OCI-LY3 (cell line): ENCODE results near the gene FMN1.

Experiments
- H2AFZ ChIP-seq: fragments of 200-600, 300-600 bp; shearing (Covaris generic); 2 replicates; pipeline ENCODE4 v1.6.0; 2014; ENCODE audit warnings: antibody characterized with exemption, low read depth, low read length
- H3K27ac ChIP-seq: fragments of 200-600, 300-600 bp; sonication (generic); 2 replicates; pipeline ENCODE4 v1.5.1; 2014; ENCODE audit warnings: mild to moderate bottlenecking, low read length, moderate library complexity, mixed read lengths
- H3K27me3 ChIP-seq: fragments of 200-600, 300-600 bp; sonication (generic); 2 replicates; pipeline ENCODE4 v1.6.1; 2014; ENCODE audit warnings: low read depth, low read length, mixed read lengths
- H3K36me3 ChIP-seq: fragments of 200-600, 300-600 bp; sonication (generic); replicated peaks from 2 replicates; pipeline ENCODE3; 2014; ENCODE audit warnings: low read depth, low read length, mixed read lengths
- H3K4me1 ChIP-seq: fragments of 300-600, 200-600 bp; sonication (generic); 2 replicates; pipeline ENCODE4 v1.6.1; 2014; ENCODE audit warnings: low read length, mixed read lengths
- H3K4me2 ChIP-seq: fragments of 200-600, 300-600 bp; sonication (generic); 2 replicates; pipeline ENCODE4 v1.6.1; 2014; ENCODE audit warnings: low read length, mixed read lengths
- H3K4me3 ChIP-seq: fragments of 300-600, 200-600 bp; sonication (generic); 2 replicates; pipeline ENCODE4 v1.5.1; 2014; ENCODE audit warnings: antibody characterized with exemption, mild to moderate bottlenecking, low read length, moderate library complexity
- H3K79me2 ChIP-seq: fragments of 300-600, 200-600 bp; shearing (Covaris generic); 2 replicates; pipeline ENCODE4 v1.6.1; 2014; ENCODE audit warnings: mild to moderate bottlenecking, low read length, mixed read lengths
- H3K9ac ChIP-seq: fragments of 300-600, 200-600 bp; shearing (Covaris generic); 2 replicates; pipeline ENCODE4 v1.6.0; 2014; ENCODE audit warnings: mild to moderate bottlenecking, low read length, moderate library complexity
- H3K9me3 ChIP-seq: fragments of 200-600, 300-600 bp; shearing (Covaris generic); 2 replicates; pipeline ENCODE4 v1.6.1; 2014; ENCODE audit warnings: low read length, mixed read lengths; ENCODE audit not compliant: insufficient read depth
- H4K20me1 ChIP-seq: fragments of 200-600, 300-600 bp; sonication (generic); 2 replicates; pipeline ENCODE4 v1.6.1; 2016; ENCODE audit warnings: low read length, mixed read lengths; ENCODE audit not compliant: insufficient read depth
- CTCF ChIP-seq: fragments of 200-600, 300-600 bp; sonication (generic); IDR thresholded peaks from 2 replicates; pipeline ENCODE4 v1.5.1; 2014; ENCODE audit warnings: antibody characterized with exemption, low read length, low read depth
- EZH2phosphoT487 ChIP-seq: fragments of 200-600 bp; shearing (Covaris generic); IDR thresholded peaks from 2 replicates; pipeline ENCODE4 v1.6.1; 2018; ENCODE audit warnings: antibody characterized with exemption, mixed run types, low read depth

Gene FMN1

GRCh38 chr15:32944431-32944830 lies 250.1 kb downstream of the FMN1 start:
- no peak overlapping the region for H3K4me2 ChIP-seq
- H3K4me1 ChIP-seq = no peaks in the 10 kb centered on the region
- no peaks in the 10 kb centered on the region for H4K20me1 ChIP-seq
- no peak overlapping the region for H3K9ac ChIP-seq
- H2AFZ ChIP-seq = no peak overlapping the region
- no peak overlapping the region for H3K27ac ChIP-seq
- H3K27me3 ChIP-seq = peaks cover 7% of the 10 kb centered on the region; the same call in 1 of the 2 replicates
- no peaks in the 10 kb centered on the region for H3K36me3 ChIP-seq
- TF ChIP-seq EZH2phosphoT487 (no peak), CTCF (no peak)
- H3K79me2 ChIP-seq = no peaks in the 10 kb centered on the region
- no peak overlapping the region for H3K4me3 ChIP-seq
- no peaks in the 10 kb centered on the region for H3K9me3 ChIP-seq

GRCh38 chr15:32943711-32944110 lies 250.8 kb downstream of the FMN1 start:
- H3K9me3 ChIP-seq = no peaks in the 10 kb centered on the region

GRCh38 chr15:32942401-32942841 lies 252.1 kb downstream of the FMN1 start:
- no peaks in the 10 kb centered on the region for H3K79me2 ChIP-seq
- no peaks in the 10 kb centered on the region for H3K36me3 ChIP-seq
- H4K20me1 ChIP-seq = no peaks in the 10 kb centered on the region
- no peak overlapping the region for H3K9ac ChIP-seq
- peaks cover 17% of the 10 kb centered on the region for H3K27me3 ChIP-seq
- no peak overlapping the region for H3K4me2 ChIP-seq
- no peak overlapping the region for H3K27ac ChIP-seq
- TF ChIP-seq CTCF (no peak), EZH2phosphoT487 (no peak)
- H2AFZ ChIP-seq = no peak overlapping the region
- H3K4me1 ChIP-seq = no peaks in the 10 kb centered on the region
- no peak overlapping the region for H3K4me3 ChIP-seq
- no peaks in the 10 kb centered on the region for H3K9me3 ChIP-seq

More at GRCh38 chr15:32943711-32944110, 250.8 kb downstream of the FMN1 start:
- no peaks in the 10 kb centered on the region for H3K4me1 ChIP-seq
- H3K9ac ChIP-seq = no peak overlapping the region
- no peak overlapping the region for H3K4me3 ChIP-seq
- peaks cover 9% of the 10 kb centered on the region for H3K27me3 ChIP-seq
- no peaks in the 10 kb centered on the region for H3K79me2 ChIP-seq
- no peak overlapping the region for H3K4me2 ChIP-seq
- H3K27ac ChIP-seq = no peak overlapping the region
- H3K36me3 ChIP-seq = no peaks in the 10 kb centered on the region
- no peak for TF ChIP-seq EZH2phosphoT487
- no peak for TF ChIP-seq CTCF
- no peaks in the 10 kb centered on the region for H4K20me1 ChIP-seq
- H2AFZ ChIP-seq = no peak overlapping the region

GRCh38 chr15:32941823-32942222 lies 252.7 kb downstream of the FMN1 start:
- Histone ChIP-seq H3K27me3 (peaks cover 23% of the 10 kb centered on the region), H3K36me3 (no peaks in the 10 kb centered on the region), H3K79me2 (no peaks in the 10 kb centered on the region), H3K4me2 (no peak overlapping the region), H3K27ac (no peak overlapping the region), H2AFZ (no peak overlapping the region), H4K20me1 (no peaks in the 10 kb centered on the region), H3K9me3 (no peaks in the 10 kb centered on the region), H3K4me1 (no peaks in the 10 kb centered on the region), H3K9ac (no peak overlapping the region), H3K4me3 (no peak overlapping the region)
- TF ChIP-seq CTCF = no peak
- no peak for TF ChIP-seq EZH2phosphoT487
